HepG2 (cell line): ENCODE results near the gene SRPK3. TPM values are rescaled to one million over a fixed set of nuclear protein-coding genes. Genes with fewer than 3 reads are reported as not detected.
A peak's percentile ranks its signal among the peaks of the same experiment; 100 is the strongest.

Source experiments
- ATAC-seq: fragments of 200-7000 bp; cut with Tn5 transposase; 3 replicates; pipeline ENCODE4 v1.9.1; 2020; ENCODE audit warnings: mild to moderate bottlenecking, moderate library complexity
- BruUV-seq: library from RNA; stranded (reverse); fragments of 400-500 nt; replicated peaks from 2 replicates; lab custom pipeline; 2021; lab: Mats Ljungman, UMichigan
- CTCF ChIA-PET: fragments of 300-600 bp; formaldehyde crosslinking; extraction: SDS; loops from one replicate; lab custom pipeline; 2021; ENCODE audit warnings: low total read pairs, inconsistent platforms, low intra/inter-chr PET ratio; lab: Yijun Ruan, JAX
- POLR2A ChIA-PET: fragments of 350-600 bp; sonication (Branson Sonifier 250); formaldehyde crosslinking; loops from one replicate; lab custom pipeline; 2020; ENCODE audit warnings: antibody characterized with exemption, inconsistent platforms; lab: Yijun Ruan, JAX
- DNase-seq: peaks from one replicate; pipeline ENCODE4 v3.0.0-alpha.2; 2015; ENCODE audit warnings: low spot score
- FAIRE-seq: peaks from 3 replicates; lab custom pipeline; 2011; peaks lifted over from hg19 to GRCh38; lab: Jason Lieb, UNC
- H2AFZ ChIP-seq: one replicate; pipeline ENCODE4 v1.6.1; 2011; ENCODE audit warnings: low read length, inconsistent platforms
- H3K27ac ChIP-seq: fragments of 300-600 bp; 3 replicates; pipeline ENCODE4 v1.8.0; 2011; ENCODE audit warnings: mixed run types, mild to moderate bottlenecking, mixed read lengths, low read length, inconsistent platforms; ENCODE audit not compliant: insufficient read depth; ENCODE audit errors: extremely low read length
- H3K27me3 ChIP-seq, 2 experiments: fragments of 200-600 bp in 1 of 2; 2 replicates in 1 of 2; 3 replicates in 1 of 2; pipeline versions ENCODE4 v1.6.0 to v1.8.0; 2011; ENCODE audit warnings: low read length in 2 of 2, mild to moderate bottlenecking in 2 of 2, moderate library complexity in 2 of 2, inconsistent platforms in 1 of 2; ENCODE audit not compliant: insufficient read depth in 2 of 2, control insufficient read depth in 1 of 2
- H3K36me3 ChIP-seq, 2 experiments: fragments of 200-600 bp in 1 of 2; replicated peaks in 1 of 2; 2 replicates in 1 of 2; 3 replicates in 1 of 2; pipeline versions ENCODE4 v1.5.1 to v1.8.0; 2011; ENCODE audit warnings: low read length in 2 of 2, inconsistent platforms in 1 of 2; ENCODE audit not compliant: insufficient read depth in 2 of 2, control insufficient read depth in 1 of 2
- H3K4me1 ChIP-seq: 2 replicates; pipeline ENCODE4 v1.5.1; 2012; ENCODE audit warnings: low read length, inconsistent platforms; ENCODE audit not compliant: insufficient read depth
- H3K4me2 ChIP-seq: 2 replicates; pipeline ENCODE4 v1.6.0; 2011; ENCODE audit warnings: low read depth, low read length, inconsistent platforms
- H3K4me3 ChIP-seq, 3 experiments: fragments of 200-600 bp in 1 of 3; sonication (generic), shearing (Covaris generic) in 1 of 3; replicated peaks in 1 of 3; 2 replicates each; pipeline ENCODE4 v1.5.1; 2011 to 2016; ENCODE audit warnings: low read length in 3 of 3, inconsistent platforms in 2 of 3, low read depth in 2 of 3, mild to moderate bottlenecking in 2 of 3, control low read depth in 1 of 3, mixed read lengths in 1 of 3; ENCODE audit not compliant: insufficient read depth in 1 of 3
- H3K79me2 ChIP-seq: one replicate; pipeline ENCODE4 v1.6.1; 2011; ENCODE audit warnings: low read length, inconsistent platforms; ENCODE audit not compliant: insufficient read depth
- H3K9ac ChIP-seq: 2 replicates; pipeline ENCODE4 v1.6.0; 2011; ENCODE audit warnings: mild to moderate bottlenecking, low read depth, low read length, inconsistent platforms; ENCODE audit not compliant: insufficient read depth
- H3K9me3 ChIP-seq: 2 replicates; pipeline ENCODE4 v1.5.1; 2012; ENCODE audit warnings: mild to moderate bottlenecking, low read length
- H4K20me1 ChIP-seq: 2 replicates; pipeline ENCODE4 v1.6.0; 2011; ENCODE audit warnings: inconsistent platforms, mild to moderate bottlenecking, low read length, moderate library complexity; ENCODE audit not compliant: insufficient read depth
- ARHGAP35 ChIP-seq: sonication (generic); formaldehyde crosslinking; IDR thresholded peaks from 2 replicates; pipeline ENCODE4 v1.9.0; 2022; ENCODE audit warnings: mild to moderate bottlenecking, inconsistent platforms, moderate library complexity, missing genetic modification reagents, borderline replicate concordance
- ARNTL ChIP-seq: sonication (generic); formaldehyde crosslinking; IDR thresholded peaks from 2 replicates; pipeline ENCODE4 v1.4.0; 2020; ENCODE audit warnings: mild to moderate bottlenecking, missing genetic modification reagents
- GABPB1 ChIP-seq: IDR thresholded peaks from 2 replicates; pipeline ENCODE4 v1.6.1; 2016; ENCODE audit warnings: mild to moderate bottlenecking, missing genetic modification reagents, moderate library complexity, missing compliant biosample characterization
- KLF13 ChIP-seq: sonication (generic); formaldehyde crosslinking; IDR thresholded peaks from 2 replicates; pipeline ENCODE4 v1.4.0; 2020; ENCODE audit warnings: mild to moderate bottlenecking, missing genetic modification reagents
- LCORL ChIP-seq, 2 experiments: fragments of 450-650 bp in 1 of 2; sonication (generic) in 1 of 2; formaldehyde crosslinking in 1 of 2; IDR thresholded peaks; 2 replicates each; pipeline versions ENCODE4 v1.5.0 to v1.6.1; 2017 to 2020; ENCODE audit warnings: antibody characterized with exemption in 1 of 2, missing genetic modification reagents in 1 of 2
- NCOA2 ChIP-seq: sonication (generic); formaldehyde crosslinking; IDR thresholded peaks from 2 replicates; pipeline ENCODE4 v1.8.0; 2022; ENCODE audit warnings: inconsistent platforms
- PCBP2 ChIP-seq: fragments of 200-400 bp; formaldehyde crosslinking; optimal IDR thresholded peaks from 2 replicates; pipeline ENCODE3; 2018; ENCODE audit warnings: low read length, low read depth; ENCODE audit not compliant: poor library complexity, severe bottlenecking
- SYNCRIP ChIP-seq: fragments of 200-400 bp; formaldehyde crosslinking; IDR thresholded peaks from 2 replicates; pipeline ENCODE4 v1.6.1; 2018; ENCODE audit warnings: mild to moderate bottlenecking, low read depth, low read length; ENCODE audit not compliant: insufficient read depth
- ZNF234 ChIP-seq: sonication (generic); formaldehyde crosslinking; conservative IDR thresholded peaks from 2 replicates; pipeline ENCODE4 v1.5.1; 2020; ENCODE audit warnings: mild to moderate bottlenecking, missing genetic modification reagents
- WGBS: methylation state at CpG from one replicate; pipeline ENCODE4 v1.1.6; 2017; ENCODE audit warnings: low lambda C conversion rate; 5-methylcytosine and 5-hydroxymethylcytosine counted together
- in situ Hi-C: cut with HindIII; loops from 2 replicates; pipeline ENCODE4 v1.10.0; 2017; ENCODE audit warnings: low pct_unique_long_range_greater_than_20kb; ENCODE audit not compliant: extremely low pct_ligation_motif_present
- intact Hi-C: fragments of 100-400 bp; cut with micrococcal nuclease; formaldehyde crosslinking; loops from one replicate; pipeline ENCODE4 v1.10.0; 2022; ENCODE audit not compliant: unreplicated experiment
- polyA plus RNA-seq, 8 experiments: library from polyadenylated mRNA; depleted of rRNA in 3 of 8; stranded (reverse) in 7 of 8; unstranded in 1 of 8; fragments of >200 nt; fragmentation: Illumina TruSeq in 4 of 8; extraction: Trizol in 4 of 8; gene quantifications; 2 replicates each; pipeline versions ENCODE4 v1.2.1 to v1.2.3, GENCODE V29; 2011 to 2016; ENCODE audit warnings: low read depth in 4 of 8, missing spikeins in 1 of 8, mixed read lengths in 1 of 8; ENCODE audit not compliant: insufficient read depth in 1 of 8
- total RNA-seq, 5 experiments: library from RNA; depleted of rRNA; stranded (reverse); fragments of >200 nt; fragmentation: Illumina TruSeq; extraction: Trizol; gene quantifications; 2 replicates each; pipeline ENCODE4 v1.2.3, GENCODE V29; 2016; ENCODE audit warnings: low read depth in 1 of 5
- TF ChIP-seq, protein P1 (sequence below), 2 experiments: sonication (generic) in 1 of 2; formaldehyde crosslinking in 1 of 2; IDR thresholded peaks; 2 replicates each; pipeline versions ENCODE4 v1.4.0 to v1.6.1; 2016 to 2020; ENCODE audit warnings: borderline replicate concordance in 1 of 2, low read depth in 1 of 2, mild to moderate bottlenecking in 1 of 2, missing genetic modification reagents in 1 of 2

The SRPK3 gene
- total and polyA plus RNA-seq, 2 of the 13 experiments (the other 11 are each of a cell fraction or from before 2014, with no cell fraction given): 0.22 to 0.30 TPM

DNA sequence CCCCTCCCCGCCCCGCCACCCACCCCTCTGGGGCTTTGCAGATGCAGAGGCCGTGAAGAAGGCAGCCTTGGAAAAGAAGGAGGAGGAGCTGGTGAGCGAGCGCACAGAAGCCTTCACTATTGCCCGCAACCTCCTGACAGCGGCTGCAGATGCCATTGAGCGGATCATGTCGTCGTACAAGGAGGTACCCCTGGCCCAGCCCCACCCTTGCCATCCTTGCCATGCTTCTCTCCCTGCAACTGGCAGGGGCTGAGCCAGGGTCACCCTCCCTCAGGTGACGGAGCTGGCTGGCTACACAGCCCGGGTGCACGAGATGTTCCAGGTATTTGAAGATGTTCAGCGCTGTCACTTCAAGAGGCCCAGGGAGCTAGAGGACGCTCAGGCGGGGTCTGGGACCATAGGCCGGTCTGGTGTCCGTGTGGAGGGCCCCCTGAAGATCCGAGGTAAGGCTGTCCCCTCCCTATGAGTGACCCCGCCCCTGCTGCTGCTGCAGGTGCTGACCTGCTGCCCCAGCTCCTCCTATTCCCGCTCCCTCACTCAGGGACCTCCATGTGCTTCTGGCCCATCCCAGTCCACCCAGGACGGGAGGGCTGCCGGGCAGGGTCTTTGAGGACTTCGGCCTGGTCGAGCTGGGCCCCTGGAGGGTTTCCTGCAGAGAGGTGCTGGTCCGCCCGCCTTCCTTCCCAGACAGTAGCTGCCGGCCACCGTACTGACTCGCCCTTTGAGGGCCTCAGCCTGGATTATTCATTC, 44.6 kb upstream of the SRPK3 start:
- WGBS: 98% methylated on average over 10 of the region's 30 CpGs
- intact Hi-C loops (no loop called here), in situ Hi-C loops (no loop called here)
- no peak for FAIRE-seq
- peaks cover 16% of the 10 kb centered on the region for H3K4me1 ChIP-seq
- TF ChIP-seq ARHGAP35 (no peak), ARNTL (CRISPR knock-in tag) (no peak), GABPB1 (CRISPR knock-in tag) (no peak), SYNCRIP (no peak)
- TF ChIP-seq, all 625 proteins: peak for 0
- ChIA-PET CTCF (no interaction called here), POLR2A (no interaction called here)
- no peaks in the 10 kb centered on the region for H3K9me3 ChIP-seq
- no peak overlapping the region for H3K4me3 ChIP-seq
- ATAC-seq (no peak), DNase-seq (no peak)
- 0 out of 5 replicates have a peak, but pooled peaks cover 0 to 3% of the 10 kb centered on the region in 2 experiments for H3K36me3 ChIP-seq
- no peak overlapping the region for H2AFZ ChIP-seq
- BruUV-seq: no TSS peak
- H3K79me2 ChIP-seq: no peaks in the 10 kb centered on the region
- H3K4me2 ChIP-seq: no peak overlapping the region
- H4K20me1 ChIP-seq: no peaks in the 10 kb centered on the region
- H3K27ac ChIP-seq: no peak overlapping the region
- no peaks in the 10 kb centered on the region for H3K27me3 ChIP-seq
- no peak overlapping the region for H3K9ac ChIP-seq

DNA sequence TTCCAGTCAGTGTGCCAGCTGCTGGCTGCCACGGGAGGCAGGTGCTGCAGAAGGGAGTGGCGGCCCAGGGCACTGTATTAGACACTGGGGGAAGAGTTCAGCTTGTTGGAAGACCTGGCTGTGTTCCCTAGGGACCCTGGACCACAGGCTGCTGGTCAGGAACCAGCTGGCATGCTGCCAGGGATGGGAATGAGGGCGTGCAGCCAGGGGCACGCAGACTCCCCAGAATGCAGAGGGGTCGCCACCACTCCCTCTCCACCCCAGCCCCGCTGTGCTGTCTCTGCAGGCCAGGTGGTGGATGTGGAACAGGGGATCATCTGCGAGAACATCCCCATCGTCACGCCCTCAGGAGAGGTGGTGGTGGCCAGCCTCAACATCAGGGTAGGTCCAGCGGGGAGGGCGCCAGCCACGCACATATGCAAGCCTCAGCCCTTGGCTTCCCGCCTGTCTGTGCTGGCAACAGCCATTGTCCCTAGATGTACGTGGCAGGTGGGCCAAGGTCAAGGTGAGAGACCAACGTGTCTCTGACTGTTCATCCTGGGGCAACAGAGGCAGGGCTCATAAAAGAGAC, 43.9 kb upstream of the SRPK3 start:
- FAIRE-seq: no peak
- H3K79me2 ChIP-seq: no peaks in the 10 kb centered on the region

More for the DNA sequence above, 43.9 kb upstream of the SRPK3 start:
- no peak overlapping the region for H3K4me3 ChIP-seq
- no peak overlapping the region for H3K9ac ChIP-seq
- intact Hi-C loops (no loop called here), in situ Hi-C loops (no loop called here)
- H3K27ac ChIP-seq: no peak overlapping the region
- TF ChIP-seq PCBP2: no peak
- TF ChIP-seq ZNF234 (CRISPR knock-in tag): no peak
- TF ChIP-seq LCORL (IDR thresholded peaks at IDR 0.05): peak; percentile 45; the same call in 1 of the 2 replicates
- TF ChIP-seq LCORL (CRISPR knock-in tag; IDR thresholded peaks at IDR 0.05): no peak
- TF ChIP-seq, protein P1, sequence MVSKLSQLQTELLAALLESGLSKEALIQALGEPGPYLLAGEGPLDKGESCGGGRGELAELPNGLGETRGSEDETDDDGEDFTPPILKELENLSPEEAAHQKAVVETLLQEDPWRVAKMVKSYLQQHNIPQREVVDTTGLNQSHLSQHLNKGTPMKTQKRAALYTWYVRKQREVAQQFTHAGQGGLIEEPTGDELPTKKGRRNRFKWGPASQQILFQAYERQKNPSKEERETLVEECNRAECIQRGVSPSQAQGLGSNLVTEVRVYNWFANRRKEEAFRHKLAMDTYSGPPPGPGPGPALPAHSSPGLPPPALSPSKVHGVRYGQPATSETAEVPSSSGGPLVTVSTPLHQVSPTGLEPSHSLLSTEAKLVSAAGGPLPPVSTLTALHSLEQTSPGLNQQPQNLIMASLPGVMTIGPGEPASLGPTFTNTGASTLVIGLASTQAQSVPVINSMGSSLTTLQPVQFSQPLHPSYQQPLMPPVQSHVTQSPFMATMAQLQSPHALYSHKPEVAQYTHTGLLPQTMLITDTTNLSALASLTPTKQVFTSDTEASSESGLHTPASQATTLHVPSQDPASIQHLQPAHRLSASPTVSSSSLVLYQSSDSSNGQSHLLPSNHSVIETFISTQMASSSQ (IDR thresholded peaks at IDR 0.05; ENCODE audit: low read depth): no peak
- TF ChIP-seq, protein P1 (CRISPR knock-in tag; IDR thresholded peaks at IDR 0.05; ENCODE audit: borderline replicate concordance): no peak
- no peak for TF ChIP-seq KLF13
- no peak for TF ChIP-seq NCOA2 (CRISPR knock-in tag)
- H2AFZ ChIP-seq: no peak overlapping the region
- no peaks in the 10 kb centered on the region for H3K9me3 ChIP-seq
- no CpG with 5 or more reads among the region's 15 CpGs for WGBS
- 0 out of 5 replicates have a peak, but pooled peaks cover 0 to 3% of the 10 kb centered on the region in 2 experiments for H3K36me3 ChIP-seq
- H4K20me1 ChIP-seq: no peaks in the 10 kb centered on the region
- CTCF ChIA-PET: no interaction called here
- DNase-seq (no peak), ATAC-seq (no peak)
- peaks cover 9% of the 10 kb centered on the region for H3K4me1 ChIP-seq
- BruUV-seq: no TSS peak
- H3K27me3 ChIP-seq: no peaks in the 10 kb centered on the region
- POLR2A ChIA-PET: no interaction called here
- no peak overlapping the region for H3K4me2 ChIP-seq
